Nephron progenitor cell (in vitro differentiated cells): ENCODE data around the gene RRP12.
A peak's percentile ranks its signal among the peaks of the same experiment; 100 is the strongest.
"Not testable (repeated sequence)": the region's sequence is repeated elsewhere in the genome, so short reads cannot be mapped to it uniquely, and the experiment has no call there.

Experiments used
- DNase-seq: peaks from one replicate; pipeline ENCODE4 v3.0.0; 2021
- H3K27ac Mint-ChIP-seq: 2 replicates; pipeline ENCODE4 v1.8.0; 2021; ENCODE audit warnings: mild to moderate bottlenecking, moderate library complexity, mixed read lengths
- H3K27me3 Mint-ChIP-seq: 2 replicates; pipeline ENCODE4 v1.8.0; 2021; ENCODE audit warnings: mild to moderate bottlenecking, low read depth, mixed read lengths; ENCODE audit not compliant: poor library complexity
- H3K36me3 Mint-ChIP-seq: 2 replicates; pipeline ENCODE4 v1.8.0; 2021; ENCODE audit warnings: low read depth, mixed read lengths
- H3K4me1 Mint-ChIP-seq: 2 replicates; pipeline ENCODE4 v1.8.0; 2021; ENCODE audit warnings: mixed read lengths
- H3K4me3 Mint-ChIP-seq: 2 replicates; pipeline ENCODE4 v1.8.0; 2021; ENCODE audit warnings: mild to moderate bottlenecking, moderate library complexity, mixed read lengths
- H3K9me3 Mint-ChIP-seq: 2 replicates; pipeline ENCODE4 v1.8.0; 2021; ENCODE audit warnings: mild to moderate bottlenecking, moderate library complexity, mixed read lengths
- CTCF ChIP-seq: fragments of 200-600 bp; sonication (generic); IDR thresholded peaks from 2 replicates; pipeline ENCODE4 v1.5.0; 2021; ENCODE audit warnings: antibody characterized with exemption

The RRP12 gene

GRCh38 chr10:97427571-97428179 lies 26.5 kb upstream of the RRP12 start:
- peak overlapping the region; percentile 98 for H3K27ac Mint-ChIP-seq
- no peak for TF ChIP-seq CTCF
- no peaks in the 10 kb centered on the region for H3K9me3 Mint-ChIP-seq
- H3K36me3 Mint-ChIP-seq, result peaks cover 41% of the 10 kb centered on the region
- H3K4me3 Mint-ChIP-seq, result peak overlapping the region; percentile 94
- H3K4me1 Mint-ChIP-seq, result peaks cover 27% of the 10 kb centered on the region
- H3K27me3 Mint-ChIP-seq, result peaks cover 3% of the 10 kb centered on the region
- DNase-seq, result peak; percentile 40

DNA sequence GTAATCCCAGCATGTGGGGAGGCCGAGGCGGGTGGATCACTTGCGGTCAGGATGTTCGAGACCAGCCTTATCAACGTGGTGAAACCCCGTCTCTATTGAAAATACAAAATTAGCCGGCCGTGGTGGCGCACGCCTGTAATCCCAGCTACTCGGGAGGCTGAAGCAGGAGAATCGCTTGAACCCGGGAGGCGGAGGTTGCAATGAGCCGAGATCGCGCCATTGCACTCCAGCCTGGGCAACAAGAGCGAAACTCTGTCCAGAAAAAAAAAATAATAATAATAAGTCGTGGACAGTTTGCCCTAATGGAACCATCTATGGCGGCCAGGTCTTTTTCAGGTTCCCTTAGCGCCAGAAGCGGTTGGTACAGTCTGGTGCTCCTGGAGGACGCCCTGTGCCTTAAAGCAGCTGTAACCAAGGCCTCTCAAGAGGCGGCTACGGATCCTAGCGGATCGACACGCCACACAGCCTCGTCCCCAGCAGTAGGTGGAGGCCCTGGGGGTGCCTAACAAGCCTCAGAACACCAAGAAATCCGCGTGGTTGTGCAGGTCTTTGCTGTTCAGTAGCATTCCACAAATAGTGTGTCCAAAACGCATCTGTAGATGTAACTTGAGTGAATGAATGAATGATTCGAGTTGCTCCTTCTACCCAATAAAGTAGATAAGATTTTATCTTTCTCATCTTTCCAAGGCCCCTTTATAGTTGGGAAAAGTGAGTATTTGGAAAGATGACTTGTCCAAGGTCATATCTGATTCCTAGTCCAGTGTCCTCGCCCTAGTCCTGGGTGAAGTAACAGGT lies 25.8 kb upstream of the RRP12 start:
- Mint-ChIP-seq H3K27me3 (peaks cover 3% of the 10 kb centered on the region), H3K4me3 (peak overlapping the region; percentile 94), H3K4me1 (peaks cover 27% of the 10 kb centered on the region), H3K36me3 (peaks cover 38% of the 10 kb centered on the region), H3K27ac (peak overlapping the region; percentile 98), H3K9me3 (no peaks in the 10 kb centered on the region)
- DNase-seq, result no peak
- TF ChIP-seq CTCF, result no peak

DNA sequence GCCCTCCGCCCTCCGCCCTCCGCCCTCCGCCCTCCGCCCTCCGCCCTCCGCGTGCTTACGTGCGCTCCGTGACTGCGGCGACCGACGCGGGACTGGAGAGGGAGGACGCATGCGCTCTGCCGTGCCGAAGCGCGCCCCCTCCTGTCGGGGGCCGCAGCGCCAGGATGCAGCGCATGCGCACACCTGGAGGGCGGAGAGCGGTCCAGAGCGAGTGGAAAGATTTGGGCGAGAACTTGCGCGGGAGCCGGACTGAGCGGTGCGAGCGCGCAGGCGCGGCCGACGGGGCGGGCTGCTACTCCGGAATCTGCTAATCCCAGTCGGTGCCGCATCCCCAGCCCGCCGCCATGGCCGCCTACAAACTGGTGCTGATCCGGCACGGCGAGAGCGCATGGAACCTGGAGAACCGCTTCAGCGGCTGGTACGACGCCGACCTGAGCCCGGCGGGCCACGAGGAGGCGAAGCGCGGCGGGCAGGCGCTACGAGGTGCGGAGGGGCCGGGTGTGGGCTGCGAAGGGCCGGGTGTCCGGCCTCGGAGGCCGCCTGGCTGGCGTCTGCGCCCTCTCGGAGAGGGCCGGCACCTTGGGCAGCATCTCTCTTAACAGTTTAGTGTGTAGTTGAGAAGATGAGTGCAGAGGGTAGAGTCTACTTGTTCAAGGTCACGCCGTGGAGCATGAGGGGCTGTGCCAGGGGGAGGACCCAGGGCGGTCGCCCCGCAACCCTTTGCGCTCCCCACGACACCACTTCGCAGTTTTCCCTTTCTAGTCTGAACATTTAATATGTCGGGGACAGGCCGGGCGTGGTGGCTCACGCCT lies 25.0 kb upstream of the RRP12 start, which contains the start of gene PGAM1:
PGAM1 (plus strand) TSS at position 228 of the 812 bp plus-strand sequence; CDS start at position 345, 117 bp downstream.
- Mint-ChIP-seq H3K4me1 (peaks cover 30% of the 10 kb centered on the region), H3K9me3 (no peaks in the 10 kb centered on the region), H3K36me3 (peaks cover 30% of the 10 kb centered on the region)

GRCh38 chr10:97423757-97424098 lies 22.6 kb upstream of the RRP12 start:
- H3K4me3 Mint-ChIP-seq, H3K27ac Mint-ChIP-seq: not testable (repeated sequence)

More for the DNA sequence above, 25.0 kb upstream of the RRP12 start, which contains the start of gene PGAM1:
- H3K27me3 Mint-ChIP-seq, result peaks cover 3% of the 10 kb centered on the region
- TF ChIP-seq CTCF, result peak; percentile 37
- H3K27ac Mint-ChIP-seq, result peak within 1 kb of the TSS; percentile 98
- peak; percentile 96 for DNase-seq
- H3K4me3 Mint-ChIP-seq, result peak within 1 kb of the TSS; percentile 94

DNA sequence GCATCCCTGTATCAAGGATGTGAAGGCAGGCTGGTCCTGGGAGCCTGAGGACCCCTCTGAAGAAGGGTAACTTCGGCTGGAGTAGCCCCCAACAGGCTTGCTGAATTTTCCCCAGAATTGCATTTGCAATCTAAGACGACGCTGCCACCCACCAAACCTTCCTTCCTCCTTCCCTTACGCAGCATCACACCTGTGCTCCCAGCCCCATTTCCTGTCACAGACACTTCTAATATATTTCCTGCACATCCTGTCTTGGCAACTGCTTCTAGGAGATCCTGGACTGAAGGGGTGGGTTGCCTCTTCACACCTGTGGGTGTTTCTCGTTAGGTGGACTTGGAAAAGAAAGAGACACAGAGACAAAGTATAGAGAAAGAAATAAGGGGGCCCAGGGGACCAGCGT lies 15.4 kb upstream of the RRP12 start:
- no peak for TF ChIP-seq CTCF
- Mint-ChIP-seq H3K27me3 (peaks cover 4% of the 10 kb centered on the region), H3K36me3 (no peaks in the 10 kb centered on the region)

More at GRCh38 chr10:97423757-97424098, 22.6 kb upstream of the RRP12 start:
- H3K4me1 Mint-ChIP-seq, result peaks cover 33% of the 10 kb centered on the region
- H3K9me3 Mint-ChIP-seq, H3K36me3 Mint-ChIP-seq, DNase-seq, H3K27me3 Mint-ChIP-seq: not testable (repeated sequence)

DNA sequence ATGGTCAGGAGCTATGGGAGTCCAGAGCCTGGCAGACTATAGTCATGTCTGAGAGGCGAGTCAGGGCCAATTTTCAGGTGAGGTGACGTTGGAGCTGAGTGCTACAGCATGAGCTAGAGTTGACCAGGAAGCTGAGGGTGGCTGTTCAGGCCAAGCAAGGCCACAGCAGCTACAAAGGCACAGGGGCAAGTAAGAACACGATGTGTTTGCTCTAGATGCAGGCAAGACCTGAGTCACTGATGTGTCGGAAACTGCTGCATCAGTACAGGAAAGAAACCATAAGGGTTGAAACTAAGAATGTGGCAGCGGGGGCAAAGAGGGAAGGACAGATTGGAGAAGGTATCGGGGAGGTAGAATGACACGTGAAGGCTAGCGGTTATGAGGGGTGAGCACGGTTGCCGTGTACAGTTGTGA lies 11.8 kb upstream of the RRP12 start:
- no peak for TF ChIP-seq CTCF
- peaks cover 6% of the 10 kb centered on the region for H3K27me3 Mint-ChIP-seq
- no peaks in the 10 kb centered on the region for H3K9me3 Mint-ChIP-seq
- no peak overlapping the region for H3K4me3 Mint-ChIP-seq
- no peaks in the 10 kb centered on the region for H3K36me3 Mint-ChIP-seq
- no peak for DNase-seq
- peaks cover 44% of the 10 kb centered on the region for H3K4me1 Mint-ChIP-seq
- no peak overlapping the region for H3K27ac Mint-ChIP-seq

More for the DNA sequence above, 15.4 kb upstream of the RRP12 start:
- Mint-ChIP-seq H3K27ac (no peak overlapping the region), H3K9me3 (no peaks in the 10 kb centered on the region), H3K4me3 (no peak overlapping the region), H3K4me1 (peaks cover 63% of the 10 kb centered on the region)
- no peak for DNase-seq
